HG02763 (cell line): ENCODE measurements around the gene IGFL2.
"Not testable (repeated sequence)": the region's sequence is repeated elsewhere in the genome, so short reads cannot be mapped to it uniquely, and the experiment has no call there.

Source experiments
- ATAC-seq: cut with Tn5 transposase; IDR thresholded peaks from one replicate; pipeline ENCODE4 v1.9.1; 2021; ENCODE audit warnings: mild to moderate bottlenecking, moderate library complexity; ENCODE audit not compliant: unreplicated experiment

Gene IGFL2

GRCh38 chr19:46147791-46148288 is at the start of gene IGFL2:
TSS of gene IGFL2 (plus strand) at chr19:46148238. CDS start at chr19:46148279, 41 bp downstream.
- no peak for ATAC-seq

GRCh38 chr19:46100344-46100743 is 47.7 kb upstream of the IGFL2 start:
- no peak for ATAC-seq

GRCh38 chr19:46101293-46101692 is 46.7 kb upstream of the IGFL2 start:
- no peak for ATAC-seq

GRCh38 chr19:46102333-46102732 is 45.7 kb upstream of the IGFL2 start:
- ATAC-seq = not testable (repeated sequence)

- ATAC-seq = no peak
These were observed 40.7 kb upstream of the IGFL2 start for GRCh38 chr19:46107371-46107770.

- ATAC-seq = no peak
These were observed 38.2 kb upstream of the IGFL2 start for GRCh38 chr19:46109876-46110275.

- ATAC-seq = no peak
These were observed 36.7 kb upstream of the IGFL2 start for GRCh38 chr19:46111376-46111775.

GRCh38 chr19:46112527-46112926 is 35.5 kb upstream of the IGFL2 start:
- no peak for ATAC-seq

- no peak for ATAC-seq
These were observed 34.3 kb upstream of the IGFL2 start for GRCh38 chr19:46113726-46114125.

- no peak for ATAC-seq
These were observed 32.5 kb upstream of the IGFL2 start for GRCh38 chr19:46115396-46116106.

- no peak for ATAC-seq
These were observed 31.9 kb upstream of the IGFL2 start for GRCh38 chr19:46116121-46116520.

- ATAC-seq = no peak
These were observed 29.9 kb upstream of the IGFL2 start for GRCh38 chr19:46118136-46118535.

- ATAC-seq = no peak
These were observed 23.4 kb upstream of the IGFL2 start, which contains the start of gene IGFL3 for GRCh38 chr19:46124638-46125115. TSS of gene IGFL3 (minus strand) at chr19:46124688. CDS start at chr19:46124649, 39 bp downstream.

- no peak for ATAC-seq
These were observed 22.6 kb upstream of the IGFL2 start for GRCh38 chr19:46125447-46125846.

GRCh38 chr19:46126086-46126580 is 21.9 kb upstream of the IGFL2 start:
- ATAC-seq = no peak

GRCh38 chr19:46131485-46132143 is 16.4 kb upstream of the IGFL2 start:
- no peak for ATAC-seq

- ATAC-seq = no peak
These were observed 15.4 kb upstream of the IGFL2 start for GRCh38 chr19:46132508-46133100.

GRCh38 chr19:46133101-46133627 is 14.9 kb upstream of the IGFL2 start:
- no peak for ATAC-seq

- ATAC-seq = no peak
These were observed 14.2 kb upstream of the IGFL2 start for GRCh38 chr19:46133777-46134241.

- ATAC-seq = no peak
These were observed 13.5 kb upstream of the IGFL2 start for GRCh38 chr19:46134527-46134926.

- no peak for ATAC-seq
These were observed 10.0 kb upstream of the IGFL2 start for GRCh38 chr19:46137915-46138473.
